Globus pallidus (tissue), 1 donor: ENCODE measurements around the gene TEX9.

ENCODE experiments used
- DNase-seq: peaks from one replicate; pipeline ENCODE4 v3.0.0-alpha.2; 2015; ENCODE audit warnings: low spot score

The TEX9 gene

DNA sequence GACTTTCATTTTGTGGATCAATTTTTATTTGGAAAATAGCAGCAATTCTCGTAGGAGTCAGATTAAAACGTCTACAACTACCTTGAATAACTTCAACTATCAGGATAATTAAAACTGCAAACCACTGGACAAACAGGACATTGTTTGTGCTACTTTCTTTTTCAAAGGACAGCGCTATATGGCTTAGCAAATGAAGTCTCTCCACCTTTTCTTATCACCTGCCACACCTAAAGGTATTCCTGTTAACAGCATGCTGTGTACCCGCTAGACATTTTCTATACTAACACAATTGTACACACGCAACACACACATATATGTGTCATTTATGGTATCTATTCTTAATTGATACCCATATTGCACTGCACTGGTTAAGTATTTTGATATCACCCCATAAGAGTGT is 80.5 kb downstream of the TEX9 start:
- no peak for DNase-seq

DNA sequence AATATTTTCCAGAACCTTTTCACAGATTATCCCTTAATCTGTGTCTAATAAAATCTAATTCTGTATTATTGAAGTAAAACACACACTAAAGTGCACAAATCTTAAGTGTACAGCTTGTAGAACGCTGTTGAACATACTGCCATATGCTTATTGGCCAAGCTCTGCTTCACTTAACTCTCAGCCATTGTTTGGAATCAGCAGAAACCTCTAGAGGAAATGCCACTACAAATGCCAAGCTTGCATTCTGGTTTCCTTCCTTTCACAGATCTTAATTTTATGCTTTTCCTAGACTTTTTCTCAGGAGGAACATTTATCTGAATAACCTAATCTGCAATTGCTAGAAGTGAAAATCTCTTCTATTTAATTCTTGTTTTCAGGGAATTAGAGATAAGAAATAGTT is 89.6 kb downstream of the TEX9 start:
- no peak for DNase-seq

- DNase-seq, result no peak
Measured at GRCh38 chr15:56456229-56456628, 91.0 kb downstream of the TEX9 start.

- no peak for DNase-seq
Measured at GRCh38 chr15:56459096-56459495, 93.9 kb downstream of the TEX9 start.

GRCh38 chr15:56460071-56460470 is 94.8 kb downstream of the TEX9 start:
- DNase-seq, result no peak

DNA sequence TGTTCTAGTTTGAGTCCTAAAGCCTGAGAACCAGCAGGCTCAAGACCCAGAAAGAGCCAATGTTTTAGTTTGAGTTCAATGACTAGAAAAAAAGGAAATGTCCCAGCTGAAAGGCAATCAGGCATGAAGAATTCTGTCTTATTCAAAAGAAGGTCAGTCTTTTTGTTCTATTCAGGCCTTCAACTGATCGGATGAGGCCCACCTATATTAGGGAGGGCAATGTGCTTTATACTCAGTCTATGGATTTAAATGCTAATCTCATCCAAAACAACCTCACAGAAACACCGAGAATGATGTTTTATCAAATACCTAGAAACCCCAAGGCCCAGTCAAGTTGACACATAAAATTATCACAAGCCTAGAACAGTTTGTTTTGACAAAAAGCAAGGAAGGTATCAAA is 95.7 kb downstream of the TEX9 start:
- no peak for DNase-seq

GRCh38 chr15:56464893-56465520 is 99.8 kb downstream of the TEX9 start, which contains the start of gene MNS1:
TSS of gene MNS1 (minus strand) at chr15:56465137. CDS start at chr15:56464972, 165 bp downstream.
- DNase-seq, result peak; percentile 89

- no peak for DNase-seq
Measured at GRCh38 chr15:56467616-56468015, 102.4 kb downstream of the TEX9 start.

DNA sequence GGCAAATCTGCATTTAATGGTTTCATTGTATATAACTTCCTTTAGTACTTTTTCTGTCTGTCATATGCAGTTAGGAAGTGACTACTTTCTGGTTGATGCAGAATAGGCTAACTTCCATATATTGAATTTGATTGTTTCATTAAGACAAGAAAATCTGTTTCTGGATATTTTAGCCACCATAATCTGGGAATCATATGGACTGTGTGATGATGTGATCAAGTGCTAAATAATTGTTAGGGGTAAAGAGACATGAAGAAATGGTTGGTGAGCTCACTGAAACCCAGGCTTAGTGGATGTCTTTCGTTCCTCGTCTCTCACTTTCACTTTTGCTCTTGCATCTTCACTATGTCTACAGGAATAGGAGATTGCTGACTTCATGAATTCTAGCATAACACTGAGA is 103.2 kb downstream of the TEX9 start:
- peak; percentile 15 for DNase-seq

DNA sequence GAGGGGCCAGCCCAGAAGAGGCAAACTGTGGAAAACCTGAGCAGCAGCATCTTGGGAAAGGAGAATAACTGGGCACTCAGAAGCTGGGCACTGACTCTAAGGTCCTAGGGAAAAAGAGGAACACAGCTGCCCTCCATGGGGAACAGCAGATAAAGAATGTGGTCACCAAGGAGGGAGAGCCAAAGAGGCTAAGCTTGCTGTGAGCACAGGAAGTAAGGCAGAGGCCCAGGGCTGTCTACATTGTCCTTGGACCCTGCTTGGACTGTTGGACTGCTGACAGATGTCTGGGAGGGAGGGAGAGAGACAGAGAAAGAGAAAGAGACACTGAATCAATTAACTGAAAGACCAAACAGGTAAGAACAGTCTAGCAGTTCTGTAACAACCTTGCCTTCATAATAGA is 104.3 kb downstream of the TEX9 start:
- no peak for DNase-seq

GRCh38 chr15:56471440-56472069 is 106.3 kb downstream of the TEX9 start:
- DNase-seq, result no peak

GRCh38 chr15:56472278-56472677 is 107.1 kb downstream of the TEX9 start:
- no peak for DNase-seq

- DNase-seq, result no peak
Measured at GRCh38 chr15:56473017-56473416, 107.8 kb downstream of the TEX9 start.

DNA sequence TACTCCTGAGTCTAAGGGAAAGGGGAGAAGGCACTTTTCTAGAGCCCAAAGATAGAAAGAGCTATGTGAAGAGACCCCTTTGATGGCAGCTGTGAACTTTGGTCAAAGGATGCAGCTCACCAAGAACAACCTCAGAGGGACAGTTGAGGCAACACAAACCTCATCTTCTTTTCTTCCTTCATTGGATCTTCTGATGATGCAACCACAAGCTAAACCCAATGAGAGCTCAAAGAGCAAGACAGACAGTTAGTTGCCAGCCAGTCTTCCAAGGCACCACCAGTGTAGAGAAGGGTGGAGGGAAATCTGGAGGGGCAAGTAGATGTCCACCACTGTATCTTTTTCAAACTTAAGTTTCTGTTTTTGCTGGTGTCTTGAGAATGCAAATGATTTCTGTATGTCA is 110.1 kb downstream of the TEX9 start:
- DNase-seq, result no peak
